ENCODE results near the gene UACA.

GRCh38 chr15:70647396-70647795 is 116.0 kb downstream of the UACA start:
- no peak for TF ChIP-seq EZH2 (IDR thresholded peaks at IDR 0.05)
- no peak for TF ChIP-seq POLR2AphosphoS5 (IDR thresholded peaks at IDR 0.05; ENCODE audit: borderline replicate concordance, low read depth, low read length)

Measured in SK-N-MC (cell line).